ENCODE measurements around the gene MAG.

Gene MAG

GRCh38 chr19:35334144-35334753 lies 42.3 kb downstream of the MAG start:
- Histone ChIP-seq H3K4me3 (no peak overlapping the region), H3K27ac (no peak overlapping the region)

- Histone ChIP-seq H3K4me3 (no peak overlapping the region), H3K27ac (no peak overlapping the region)
These were observed 44.4 kb downstream of the MAG start for GRCh38 chr19:35336166-35336955.

GRCh38 chr19:35337097-35337983 lies 45.4 kb downstream of the MAG start:
- H3K27ac ChIP-seq, result no peak overlapping the region
- H3K4me3 ChIP-seq, result no peak overlapping the region

- no peak overlapping the region for H3K4me3 ChIP-seq
- no peak overlapping the region for H3K27ac ChIP-seq
These were observed 46.0 kb downstream of the MAG start for GRCh38 chr19:35337984-35338296.

GRCh38 chr19:35340431-35340830 lies 48.5 kb downstream of the MAG start:
- Histone ChIP-seq H3K4me3 (no peak overlapping the region), H3K27ac (no peak overlapping the region)

- Histone ChIP-seq H3K27ac (no peak overlapping the region), H3K4me3 (no peak overlapping the region)
These were observed 49.0 kb downstream of the MAG start for GRCh38 chr19:35341006-35341405.

- Histone ChIP-seq H3K4me3 (no peak overlapping the region), H3K27ac (no peak overlapping the region)
These were observed 49.7 kb downstream of the MAG start for GRCh38 chr19:35341565-35342225.

- no peak overlapping the region for H3K27ac ChIP-seq
- H3K4me3 ChIP-seq, result no peak overlapping the region
These were observed 50.5 kb downstream of the MAG start for GRCh38 chr19:35342430-35342829.

GRCh38 chr19:35344511-35345031 lies 52.6 kb downstream of the MAG start:
- Histone ChIP-seq H3K4me3 (no peak overlapping the region), H3K27ac (no peak overlapping the region)

- Histone ChIP-seq H3K4me3 (no peak overlapping the region), H3K27ac (peak overlapping the region in 1 of 21 experiments; percentile 17)
These were observed 53.7 kb downstream of the MAG start for GRCh38 chr19:35345671-35346111.

GRCh38 chr19:35346193-35347052 lies 54.5 kb downstream of the MAG start:
- Histone ChIP-seq H3K27ac (peak overlapping the region in 3 of 21 experiments; percentile 37 to 74 (median 49)), H3K4me3 (no peak overlapping the region)

GRCh38 chr19:35347171-35347929 lies 55.4 kb downstream of the MAG start, which contains the start of gene FFAR1:
Gene FFAR1 (plus strand): TSS chr19:35347902. CDS start chr19:35351552, 3,650 bp downstream.
- peak within 1 kb of the TSS in 7 of 21 experiments; percentile 29 to 74 (median 49) for H3K27ac ChIP-seq

GRCh38 chr19:35347930-35348298 lies 56.0 kb downstream of the MAG start:
- Histone ChIP-seq H3K4me3 (no peak overlapping the region), H3K27ac (peak overlapping the region in 1 of 21 experiments; percentile 74)

More at GRCh38 chr19:35347171-35347929, 55.4 kb downstream of the MAG start, which contains the start of gene FFAR1:
- H3K4me3 ChIP-seq, result no peak within 1 kb of the TSS

GRCh38 chr19:35348911-35349611 lies 57.1 kb downstream of the MAG start:
- H3K27ac ChIP-seq, result no peak overlapping the region
- H3K4me3 ChIP-seq, result no peak overlapping the region

- H3K27ac ChIP-seq, result no peak overlapping the region
- H3K4me3 ChIP-seq, result no peak overlapping the region
These were observed 57.9 kb downstream of the MAG start for GRCh38 chr19:35349614-35350521.

- Histone ChIP-seq H3K4me3 (no peak overlapping the region), H3K27ac (no peak overlapping the region)
These were observed 58.6 kb downstream of the MAG start for GRCh38 chr19:35350591-35350990.

Data from skin epidermis (tissue), 12 donors.